HCT116 (cell line): ENCODE measurements around the gene JSRP1. TPM values are rescaled to one million over a fixed set of nuclear protein-coding genes. Genes with fewer than 3 reads are reported as not detected.

Experiments
- ATAC-seq: fragments of 200-7000 bp; cut with Tn5 transposase; 2 replicates; pipeline ENCODE4 v1.9.1; 2020; ENCODE audit warnings: mild to moderate bottlenecking, moderate library complexity
- BruUV-seq: library from RNA; stranded (reverse); fragments of 400-500 nt; replicated peaks from 2 replicates; lab custom pipeline; 2021; lab: Mats Ljungman, UMichigan
- CTCF ChIA-PET: fragments of 300-600 bp; sonication (Branson Sonifier 250); formaldehyde crosslinking; loops from one replicate; lab custom pipeline; 2021; ENCODE audit warnings: antibody characterized with exemption; lab: Charles Lee
- POLR2A ChIA-PET: fragments of 300-600, 350-600 bp; sonication (Branson Sonifier 250); formaldehyde crosslinking; loops from one replicate; lab custom pipeline; 2021; ENCODE audit warnings: antibody characterized with exemption; lab: Charles Lee
- RAD21 ChIA-PET, 2 experiments: fragments of 300-600 bp; sonication (Branson Sonifier 250); formaldehyde crosslinking; loops; one replicate each; lab custom pipeline; 2023; ENCODE audit warnings: low total read pairs in 2 of 2; ENCODE audit not compliant: uncharacterized antibody in 2 of 2, unreplicated experiment in 2 of 2, low non-redundant PET in 1 of 2; lab: Charles Lee
- DNase-seq: peaks from one replicate; pipeline ENCODE4 v3.0.0-alpha.2; 2010; ENCODE audit warnings: low read depth, low spot score
- H2AFZ ChIP-seq: fragments of 200-600 bp; shearing (Covaris generic), sonication (generic); 2 replicates; pipeline ENCODE4 v1.6.1; 2017; ENCODE audit warnings: low read depth, mixed run types, mixed read lengths, antibody characterized with exemption, low read length; ENCODE audit not compliant: poor library complexity, severe bottlenecking
- H3K27ac ChIP-seq: 2 replicates; pipeline ENCODE4 v1.5.1; 2012; ENCODE audit warnings: low read depth, low read length
- H3K27me3 ChIP-seq: fragments of 200-600 bp; sonication (generic); 2 replicates; pipeline ENCODE4 v1.6.1; 2016; ENCODE audit warnings: mixed run types, low read length, mixed read lengths; ENCODE audit not compliant: insufficient read depth
- H3K36me3 ChIP-seq, 2 experiments: fragments of 200-500 bp in 1 of 2; fragments of 200-600 bp in 1 of 2; sonication (Bioruptor generic) in 1 of 2; sonication (generic) in 1 of 2; 2 replicates each; pipeline versions ENCODE4 v1.5.1 to v1.6.1; 2014 to 2016; ENCODE audit warnings: low read length in 2 of 2, inconsistent platforms in 1 of 2, mixed read lengths in 1 of 2, mixed run types in 1 of 2; ENCODE audit not compliant: insufficient read depth in 2 of 2, control insufficient read depth in 1 of 2
- H3K4me1 ChIP-seq, 2 experiments: fragments of 200-600 bp in 1 of 2; sonication (generic) in 1 of 2; 2 replicates each; pipeline versions ENCODE4 v1.5.1 to v1.6.1; 2012 to 2017; ENCODE audit warnings: low read length in 2 of 2, inconsistent platforms in 1 of 2, mild to moderate bottlenecking in 1 of 2, mixed read lengths in 1 of 2, mixed run types in 1 of 2, moderate library complexity in 1 of 2; ENCODE audit not compliant: insufficient read depth in 2 of 2, control insufficient read depth in 1 of 2
- H3K4me2 ChIP-seq: fragments of 200-600 bp; sonication (generic); 2 replicates; pipeline ENCODE4 v1.6.1; 2017; ENCODE audit warnings: mixed run types, low read length, mixed read lengths
- H3K4me3 ChIP-seq, 2 experiments: fragments of 200-600 bp in 1 of 2; sonication (generic) in 1 of 2; replicated peaks in 1 of 2; 2 replicates each; pipeline ENCODE4 v1.5.1; 2011 to 2016; ENCODE audit warnings: low read length in 2 of 2, control low read depth in 1 of 2, low read depth in 1 of 2, mild to moderate bottlenecking in 1 of 2, mixed read lengths in 1 of 2, mixed run types in 1 of 2
- H3K79me2 ChIP-seq: fragments of 200-600 bp; sonication (generic); 2 replicates; pipeline ENCODE4 v1.6.1; 2017; ENCODE audit warnings: mild to moderate bottlenecking, mixed run types, low read length, moderate library complexity, mixed read lengths; ENCODE audit not compliant: insufficient read depth
- H3K9ac ChIP-seq: fragments of 200-600 bp; sonication (generic); 2 replicates; pipeline ENCODE4 v1.6.1; 2016; ENCODE audit warnings: low read length, mixed read lengths
- H3K9me2 ChIP-seq: fragments of 200-600 bp; sonication (generic), shearing (Covaris generic); 2 replicates; pipeline ENCODE4 v1.6.1; 2017; ENCODE audit warnings: mixed run types, mild to moderate bottlenecking, moderate library complexity; ENCODE audit not compliant: insufficient read depth
- H3K9me3 ChIP-seq, 2 experiments: fragments of 200-500 bp in 1 of 2; fragments of 200-600 bp in 1 of 2; sonication (Bioruptor generic) in 1 of 2; sonication (generic) in 1 of 2; 2 replicates each; pipeline ENCODE4 v1.6.1; 2014 to 2017; ENCODE audit warnings: low read length in 2 of 2, mixed read lengths in 2 of 2, inconsistent platforms in 1 of 2, low read depth in 1 of 2, mild to moderate bottlenecking in 1 of 2, mixed run types in 1 of 2, moderate library complexity in 1 of 2; ENCODE audit not compliant: control insufficient read depth in 1 of 2, insufficient read depth in 1 of 2
- H4K20me1 ChIP-seq: fragments of 200-600 bp; sonication (generic), shearing (Covaris generic); 2 replicates; pipeline ENCODE4 v1.6.1; 2017; ENCODE audit warnings: mixed run types, mild to moderate bottlenecking, moderate library complexity; ENCODE audit not compliant: insufficient read depth
- ATF3 ChIP-seq: IDR thresholded peaks from 2 replicates; pipeline ENCODE4 v1.6.1; 2012
- CEBPB ChIP-seq: IDR thresholded peaks from 2 replicates; pipeline ENCODE4 v1.6.1; 2012; ENCODE audit warnings: low read depth
- ELF1 ChIP-seq: IDR thresholded peaks from 2 replicates; pipeline ENCODE4 v1.6.1; 2012; ENCODE audit warnings: low read depth, borderline replicate concordance
- EZH2 ChIP-seq: fragments of 200-600 bp; sonication (generic); IDR thresholded peaks from 2 replicates; pipeline ENCODE4 v1.6.1; 2017; ENCODE audit warnings: antibody characterized with exemption, mixed run types
- EZH2phosphoT487 ChIP-seq: fragments of 200-600 bp; IDR thresholded peaks from 2 replicates; pipeline ENCODE4 v1.6.1; 2018; ENCODE audit warnings: antibody characterized with exemption, borderline replicate concordance
- POLR2A ChIP-seq: IDR thresholded peaks from 2 replicates; pipeline ENCODE4 v1.7.0; 2011; ENCODE audit warnings: borderline replicate concordance; ENCODE audit not compliant: insufficient read depth, insufficient read length; ENCODE audit errors: extremely low read depth
- SP1 ChIP-seq: IDR thresholded peaks from 2 replicates; pipeline ENCODE4 v1.6.1; 2012; ENCODE audit warnings: low read depth
- YY1 ChIP-seq: IDR thresholded peaks from 2 replicates; pipeline ENCODE4 v1.6.1; 2011; ENCODE audit warnings: low read length, low read depth, moderate library complexity, mild to moderate bottlenecking; ENCODE audit not compliant: insufficient replicate concordance; ENCODE audit errors: extremely low read depth
- ZFX ChIP-seq: fragments of 450-650 bp; IDR thresholded peaks from 2 replicates; pipeline ENCODE4 v1.6.1; 2017
- intact Hi-C: fragments of 100-400 bp; cut with micrococcal nuclease; formaldehyde crosslinking; loops from 2 replicates; pipeline ENCODE4 v1.10.0; 2022
- total RNA-seq: library from RNA; stranded (reverse); gene quantifications from one replicate; pipeline ENCODE4 v1.2.1, GENCODE V29; 2021; ENCODE audit not compliant: unreplicated experiment
- TF ChIP-seq, protein P1 (sequence below): IDR thresholded peaks from 2 replicates; pipeline ENCODE4 v1.6.1; 2011; ENCODE audit warnings: mild to moderate bottlenecking, low read length, moderate library complexity; ENCODE audit not compliant: insufficient replicate concordance; ENCODE audit errors: extremely low read depth
- TF ChIP-seq, protein P2 (sequence below): IDR thresholded peaks from 2 replicates; pipeline ENCODE4 v1.6.1; 2012
- TF ChIP-seq, protein P3 (sequence below), 3 experiments: fragments of 200-600 bp in 1 of 3; sonication (generic) in 1 of 3; IDR thresholded peaks in 2 of 3; conservative IDR thresholded peaks in 1 of 3; 2 replicates each; pipeline ENCODE4 v1.5.1; 2012 to 2017; ENCODE audit warnings: low read depth in 2 of 3, low read length in 2 of 3, antibody characterized with exemption in 1 of 3, borderline replicate concordance in 1 of 3, control low read depth in 1 of 3, mild to moderate bottlenecking in 1 of 3, mixed read lengths in 1 of 3, mixed run types in 1 of 3, moderate library complexity in 1 of 3; ENCODE audit not compliant: insufficient read depth in 1 of 3

Gene JSRP1
- total RNA-seq, 1 experiment from 2014 or later = 0.30 TPM

DNA sequence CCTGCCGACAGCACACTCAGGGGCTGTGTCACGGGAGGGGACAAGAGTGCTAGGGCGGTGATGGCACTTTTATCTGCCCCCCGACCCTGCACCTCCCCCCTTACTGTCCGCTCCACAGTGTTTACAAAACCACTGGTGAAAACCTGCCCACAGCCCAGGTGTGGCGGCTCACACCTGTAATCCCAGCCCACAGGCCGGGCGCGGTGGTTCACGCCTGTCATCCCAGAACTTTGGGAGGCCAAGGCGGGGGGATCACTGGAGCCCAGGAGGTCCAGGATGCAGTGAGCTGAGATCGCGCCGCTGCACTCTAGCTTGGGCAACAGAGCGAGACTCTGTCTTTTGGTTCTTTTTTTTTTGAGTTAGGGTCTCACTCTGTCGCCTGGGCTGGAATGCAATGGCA, 39.9 kb upstream of the JSRP1 start (continued):
- TF ChIP-seq YY1 = no peak
- TF ChIP-seq CEBPB = no peak
- TF ChIP-seq ATF3 = no peak
- no peak for TF ChIP-seq EZH2
- TF ChIP-seq, all 23 proteins: peak for 0

DNA sequence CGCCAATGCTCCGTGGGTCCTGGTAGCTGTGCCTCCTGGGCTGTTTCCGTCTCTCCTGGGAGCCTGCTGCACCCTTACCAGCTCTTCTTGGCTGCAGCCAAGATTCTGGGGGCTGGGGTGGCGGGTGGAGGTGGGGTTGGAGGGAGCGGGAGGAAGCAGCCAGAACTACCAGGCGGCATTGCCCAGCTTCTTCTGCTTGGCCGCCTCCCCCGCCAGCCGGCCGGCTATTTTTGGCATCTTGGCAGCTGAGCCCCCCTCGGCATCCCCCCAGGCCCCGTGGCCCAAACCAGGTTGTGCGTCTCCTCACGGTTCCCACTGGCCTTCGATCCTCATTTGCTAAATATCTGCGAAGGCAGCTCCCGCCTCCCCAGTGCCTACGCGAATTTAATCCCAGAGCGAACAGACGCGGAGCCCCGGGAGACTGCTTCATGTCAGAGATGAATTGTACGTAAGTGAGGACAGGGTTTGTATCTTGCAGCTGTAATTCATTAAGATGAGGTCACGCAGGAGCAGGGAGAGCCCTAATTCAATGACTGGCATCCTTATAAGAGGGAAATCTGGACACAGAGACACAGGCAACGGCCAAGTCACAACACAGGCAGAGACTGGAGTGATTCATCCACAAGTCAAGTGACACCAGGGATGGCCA, 38.6 kb upstream of the JSRP1 start:
- RAD21 ChIA-PET = interaction anchor here in 1 of 2 experiments (0.6 kb wide), 1 partner anchor 10 kb away, joined by 3 read pairs; no protein-coding TSS in a partner anchor
- intact Hi-C loops = no loop called here
- H3K9me3 ChIP-seq = no peaks in the 10 kb centered on the region
- no peaks in the 10 kb centered on the region for H3K4me1 ChIP-seq
- no peak overlapping the region for H3K9ac ChIP-seq
- no peak overlapping the region for H3K4me2 ChIP-seq
- POLR2A ChIA-PET = interaction anchor here (0.6 kb wide), 1 partner anchor 97 kb away, joined by 3 read pairs; no protein-coding TSS in a partner anchor
- CTCF ChIA-PET = no interaction called here
- BruUV-seq = no TSS peak
- no peak overlapping the region for H2AFZ ChIP-seq
- no peaks in the 10 kb centered on the region for H3K27me3 ChIP-seq
- no peaks in the 10 kb centered on the region for H4K20me1 ChIP-seq
- no peak overlapping the region for H3K27ac ChIP-seq
- no peaks in the 10 kb centered on the region for H3K9me2 ChIP-seq
- H3K79me2 ChIP-seq = no peaks in the 10 kb centered on the region
- DNase-seq (no peak), ATAC-seq (no peak)
- TF ChIP-seq POLR2A = no peak
- TF ChIP-seq ZFX = no peak
- H3K4me3 ChIP-seq = no peak overlapping the region
- H3K36me3 ChIP-seq = no peaks in the 10 kb centered on the region

GRCh38 chr19:2291185-2291751, 35.1 kb upstream of the JSRP1 start:
- no peaks in the 10 kb centered on the region for H4K20me1 ChIP-seq
- no TSS peak for BruUV-seq
- ChIA-PET CTCF (no interaction called here), POLR2A (no interaction called here), RAD21 (no interaction called here)
- H3K27ac ChIP-seq = no peak overlapping the region
- no peak overlapping the region for H3K9ac ChIP-seq
- ATAC-seq = no peak
- intact Hi-C loops = no loop called here
- no peaks in the 10 kb centered on the region for H3K27me3 ChIP-seq
- H2AFZ ChIP-seq = no peak overlapping the region
- H3K79me2 ChIP-seq = no peaks in the 10 kb centered on the region
- H3K4me3 ChIP-seq = no peak overlapping the region
- H3K9me3 ChIP-seq = no peaks in the 10 kb centered on the region
- no peaks in the 10 kb centered on the region for H3K9me2 ChIP-seq
- H3K36me3 ChIP-seq = no peaks in the 10 kb centered on the region
- no peak for DNase-seq
- H3K4me1 ChIP-seq = no peaks in the 10 kb centered on the region
- H3K4me2 ChIP-seq = no peak overlapping the region
- TF ChIP-seq ZFX = no peak
- TF ChIP-seq, protein P1, sequence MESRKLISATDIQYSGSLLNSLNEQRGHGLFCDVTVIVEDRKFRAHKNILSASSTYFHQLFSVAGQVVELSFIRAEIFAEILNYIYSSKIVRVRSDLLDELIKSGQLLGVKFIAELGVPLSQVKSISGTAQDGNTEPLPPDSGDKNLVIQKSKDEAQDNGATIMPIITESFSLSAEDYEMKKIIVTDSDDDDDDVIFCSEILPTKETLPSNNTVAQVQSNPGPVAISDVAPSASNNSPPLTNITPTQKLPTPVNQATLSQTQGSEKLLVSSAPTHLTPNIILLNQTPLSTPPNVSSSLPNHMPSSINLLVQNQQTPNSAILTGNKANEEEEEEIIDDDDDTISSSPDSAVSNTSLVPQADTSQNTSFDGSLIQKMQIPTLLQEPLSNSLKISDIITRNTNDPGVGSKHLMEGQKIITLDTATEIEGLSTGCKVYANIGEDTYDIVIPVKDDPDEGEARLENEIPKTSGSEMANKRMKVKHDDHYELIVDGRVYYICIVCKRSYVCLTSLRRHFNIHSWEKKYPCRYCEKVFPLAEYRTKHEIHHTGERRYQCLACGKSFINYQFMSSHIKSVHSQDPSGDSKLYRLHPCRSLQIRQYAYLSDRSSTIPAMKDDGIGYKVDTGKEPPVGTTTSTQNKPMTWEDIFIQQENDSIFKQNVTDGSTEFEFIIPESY = no peak
- TF ChIP-seq ELF1 = no peak
- no peak for TF ChIP-seq SP1
- no peak for TF ChIP-seq EZH2phosphoT487
- TF ChIP-seq, protein P2, sequence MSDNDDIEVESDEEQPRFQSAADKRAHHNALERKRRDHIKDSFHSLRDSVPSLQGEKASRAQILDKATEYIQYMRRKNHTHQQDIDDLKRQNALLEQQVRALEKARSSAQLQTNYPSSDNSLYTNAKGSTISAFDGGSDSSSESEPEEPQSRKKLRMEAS = no peak
- TF ChIP-seq, protein P3, sequence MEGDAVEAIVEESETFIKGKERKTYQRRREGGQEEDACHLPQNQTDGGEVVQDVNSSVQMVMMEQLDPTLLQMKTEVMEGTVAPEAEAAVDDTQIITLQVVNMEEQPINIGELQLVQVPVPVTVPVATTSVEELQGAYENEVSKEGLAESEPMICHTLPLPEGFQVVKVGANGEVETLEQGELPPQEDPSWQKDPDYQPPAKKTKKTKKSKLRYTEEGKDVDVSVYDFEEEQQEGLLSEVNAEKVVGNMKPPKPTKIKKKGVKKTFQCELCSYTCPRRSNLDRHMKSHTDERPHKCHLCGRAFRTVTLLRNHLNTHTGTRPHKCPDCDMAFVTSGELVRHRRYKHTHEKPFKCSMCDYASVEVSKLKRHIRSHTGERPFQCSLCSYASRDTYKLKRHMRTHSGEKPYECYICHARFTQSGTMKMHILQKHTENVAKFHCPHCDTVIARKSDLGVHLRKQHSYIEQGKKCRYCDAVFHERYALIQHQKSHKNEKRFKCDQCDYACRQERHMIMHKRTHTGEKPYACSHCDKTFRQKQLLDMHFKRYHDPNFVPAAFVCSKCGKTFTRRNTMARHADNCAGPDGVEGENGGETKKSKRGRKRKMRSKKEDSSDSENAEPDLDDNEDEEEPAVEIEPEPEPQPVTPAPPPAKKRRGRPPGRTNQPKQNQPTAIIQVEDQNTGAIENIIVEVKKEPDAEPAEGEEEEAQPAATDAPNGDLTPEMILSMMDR (IDR thresholded peaks at IDR 0.05 in 2 of 3, conservative IDR thresholded peaks at IDR 0.05 in 1 of 3; ENCODE audit: borderline replicate concordance in 1 of 3, insufficient read depth in 1 of 3, low read depth in 2 of 3, low read length in 2 of 3) = no peak
- TF ChIP-seq ATF3 = no peak
